Fibroblast of pulmonary artery (primary cell): ENCODE data around the gene LTBP2.
A peak's percentile ranks its signal among the peaks of the same experiment; 100 is the strongest.

Source experiments
- DNase-seq: peaks from one replicate; pipeline ENCODE4 v3.0.0-alpha.2; 2010; ENCODE audit warnings: low read depth
- H3K4me3 ChIP-seq: replicated peaks from 2 replicates; pipeline ENCODE4 v1.5.1; 2011; ENCODE audit warnings: low read depth, mild to moderate bottlenecking, control low read depth, low read length, moderate library complexity
- CTCF ChIP-seq: IDR thresholded peaks from 2 replicates; pipeline ENCODE4 v1.5.1; 2011; ENCODE audit warnings: mild to moderate bottlenecking, control low read depth, low read length, inconsistent platforms; ENCODE audit errors: missing control alignments

Gene LTBP2

GRCh38 chr14:74476607-74477006 lies 135.4 kb downstream of the LTBP2 start:
- DNase-seq: no peak
- no peak for TF ChIP-seq CTCF
- no peak overlapping the region for H3K4me3 ChIP-seq

GRCh38 chr14:74476107-74476506 lies 135.9 kb downstream of the LTBP2 start:
- no peak overlapping the region for H3K4me3 ChIP-seq
- DNase-seq: no peak

GRCh38 chr14:74475678-74476077 lies 136.4 kb downstream of the LTBP2 start:
- no peak overlapping the region for H3K4me3 ChIP-seq
- no peak for TF ChIP-seq CTCF
- DNase-seq: peak; percentile 60

More at GRCh38 chr14:74476107-74476506, 135.9 kb downstream of the LTBP2 start:
- TF ChIP-seq CTCF: no peak

- H3K4me3 ChIP-seq: no peak overlapping the region
- no peak for DNase-seq
- no peak for TF ChIP-seq CTCF
Measured at GRCh38 chr14:74474376-74474775, 137.7 kb downstream of the LTBP2 start.

DNA sequence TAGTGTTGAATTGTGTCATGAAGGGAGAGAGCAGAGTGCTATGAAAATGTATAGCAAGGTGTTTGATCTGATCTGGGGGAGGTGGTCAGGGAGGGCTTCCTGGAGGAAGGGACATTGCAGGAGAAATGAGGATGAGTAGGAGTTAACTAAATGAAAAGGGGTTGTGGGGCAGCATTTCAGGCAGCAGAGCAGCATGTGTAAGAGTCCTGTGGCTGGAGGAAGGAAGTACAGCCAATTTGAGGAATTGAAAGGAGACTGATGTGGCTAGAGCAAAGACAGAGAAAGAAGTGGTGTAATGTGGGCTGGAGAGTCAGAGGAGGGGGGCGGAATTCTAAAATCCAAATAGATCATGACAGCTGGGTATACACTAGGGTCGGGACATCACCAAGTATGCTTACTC lies 139.4 kb downstream of the LTBP2 start:
- no peak overlapping the region for H3K4me3 ChIP-seq
- no peak for DNase-seq
- no peak for TF ChIP-seq CTCF

GRCh38 chr14:74469548-74470518 lies 142.2 kb downstream of the LTBP2 start:
- DNase-seq: no peak
- H3K4me3 ChIP-seq: no peak overlapping the region
- TF ChIP-seq CTCF: no peak
